ENCODE results near the gene SLC44A3. TPM values are rescaled to one million over a fixed set of nuclear protein-coding genes. Genes with fewer than 3 reads are reported as not detected.

The SLC44A3 gene
- total and polyA plus RNA-seq, 9 donors, result 1.1 to 31.3 (median 3.3) TPM

DNA sequence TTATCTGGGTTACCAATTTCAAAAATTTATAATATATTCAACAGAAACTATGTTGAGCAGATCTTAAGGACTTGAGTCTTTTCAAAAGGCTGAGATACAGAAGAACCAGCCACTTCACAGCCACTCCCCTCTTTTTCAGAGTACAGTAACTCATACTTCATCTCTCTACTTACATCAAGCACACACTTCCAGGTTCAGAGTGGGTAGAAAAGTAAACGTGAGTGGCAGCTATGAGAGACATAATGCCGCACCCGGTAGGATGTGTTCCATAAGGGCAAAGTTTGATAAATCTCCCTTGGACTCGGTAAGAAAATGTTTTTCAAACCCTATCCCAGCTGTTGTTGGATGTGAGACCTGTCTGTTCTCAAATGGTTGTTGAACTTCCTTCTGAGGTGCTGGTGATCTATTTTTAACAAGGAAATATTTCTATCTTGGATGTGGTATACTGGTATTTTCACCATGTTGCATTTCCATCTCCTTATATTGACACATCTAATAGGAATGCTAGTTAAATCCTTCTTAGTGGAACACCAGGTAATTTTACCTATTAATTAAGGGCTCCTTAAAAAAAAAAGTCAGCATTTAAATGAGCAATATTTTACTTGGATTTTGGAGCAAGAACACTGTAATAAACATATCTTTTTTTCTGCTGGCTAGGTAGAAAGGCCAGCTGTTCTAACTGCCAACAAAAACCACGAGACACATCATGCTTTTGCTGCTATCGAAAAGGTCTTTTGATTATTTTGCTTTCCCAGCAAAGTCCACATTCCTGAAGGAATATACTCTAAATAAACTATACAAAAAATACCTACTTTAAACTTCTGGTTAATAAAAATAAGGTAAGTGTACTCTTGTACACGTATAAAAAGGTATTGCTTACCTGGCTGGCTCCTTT is 78.6 kb downstream of the SLC44A3 start:
- intact Hi-C loops (cut with DNase I), result no loop called here
- H3K27ac ChIP-seq, result peak overlapping the region; percentile 6 to 56
- no peak overlapping the region for H3K4me3 ChIP-seq
- WGBS, 3 donors, result 19 to 35% (median 19%) methylated on average over 7 of the region's 7 CpGs
- no peak for DNase-seq
- H3K27me3 ChIP-seq, result no peaks in the 10 kb centered on the region
- H3K4me1 ChIP-seq (ENCODE audit: insufficient read depth), result peaks cover 10% of the 10 kb centered on the region
- TF ChIP-seq POLR2A (IDR thresholded peaks at IDR 0.05) (no peak), EP300 (IDR thresholded peaks at IDR 0.05) (no peak)
- TF ChIP-seq, protein P1, sequence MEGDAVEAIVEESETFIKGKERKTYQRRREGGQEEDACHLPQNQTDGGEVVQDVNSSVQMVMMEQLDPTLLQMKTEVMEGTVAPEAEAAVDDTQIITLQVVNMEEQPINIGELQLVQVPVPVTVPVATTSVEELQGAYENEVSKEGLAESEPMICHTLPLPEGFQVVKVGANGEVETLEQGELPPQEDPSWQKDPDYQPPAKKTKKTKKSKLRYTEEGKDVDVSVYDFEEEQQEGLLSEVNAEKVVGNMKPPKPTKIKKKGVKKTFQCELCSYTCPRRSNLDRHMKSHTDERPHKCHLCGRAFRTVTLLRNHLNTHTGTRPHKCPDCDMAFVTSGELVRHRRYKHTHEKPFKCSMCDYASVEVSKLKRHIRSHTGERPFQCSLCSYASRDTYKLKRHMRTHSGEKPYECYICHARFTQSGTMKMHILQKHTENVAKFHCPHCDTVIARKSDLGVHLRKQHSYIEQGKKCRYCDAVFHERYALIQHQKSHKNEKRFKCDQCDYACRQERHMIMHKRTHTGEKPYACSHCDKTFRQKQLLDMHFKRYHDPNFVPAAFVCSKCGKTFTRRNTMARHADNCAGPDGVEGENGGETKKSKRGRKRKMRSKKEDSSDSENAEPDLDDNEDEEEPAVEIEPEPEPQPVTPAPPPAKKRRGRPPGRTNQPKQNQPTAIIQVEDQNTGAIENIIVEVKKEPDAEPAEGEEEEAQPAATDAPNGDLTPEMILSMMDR (IDR thresholded peaks at IDR 0.05), result no peak
- no peaks in the 10 kb centered on the region for H3K36me3 ChIP-seq
- H3K9me3 ChIP-seq, result no peaks in the 10 kb centered on the region

DNA sequence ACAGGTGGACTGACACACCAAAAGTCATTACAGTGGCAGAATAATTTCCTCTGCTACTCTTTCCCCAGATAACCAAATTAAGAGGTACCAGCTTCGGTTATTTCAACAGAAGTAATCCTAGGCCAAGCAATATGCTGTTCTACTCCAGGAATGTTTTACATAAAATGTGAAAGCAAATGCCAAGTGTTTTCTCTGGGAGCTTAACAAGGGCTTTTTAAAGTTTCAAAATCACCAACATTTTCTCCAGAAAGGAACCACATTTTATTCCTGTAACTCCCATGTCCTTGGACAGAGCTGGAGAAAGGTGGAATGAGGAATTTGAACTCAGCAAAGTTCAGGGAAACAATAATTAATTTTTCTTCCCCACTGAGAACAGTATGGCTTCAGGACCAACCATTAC is 79.6 kb downstream of the SLC44A3 start:
- TF ChIP-seq POLR2A (IDR thresholded peaks at IDR 0.05), result no peak
- TF ChIP-seq, protein P1 (IDR thresholded peaks at IDR 0.05), result no peak
- no peak for TF ChIP-seq EP300 (IDR thresholded peaks at IDR 0.05)
- H3K9me3 ChIP-seq, result no peaks in the 10 kb centered on the region
- H3K27ac ChIP-seq, result peak overlapping the region in 1 of 2 donors; percentile 56
- intact Hi-C loops (cut with DNase I), result no loop called here
- H3K36me3 ChIP-seq, result no peaks in the 10 kb centered on the region
- H3K27me3 ChIP-seq, result no peaks in the 10 kb centered on the region
- H3K4me1 ChIP-seq (ENCODE audit: insufficient read depth), result peaks cover 11% of the 10 kb centered on the region
- no peak for DNase-seq
- no peak overlapping the region for H3K4me3 ChIP-seq
- WGBS, 3 donors, result 4 to 12% (median 9%) methylated on average over 1 of the region's 1 CpG

DNA sequence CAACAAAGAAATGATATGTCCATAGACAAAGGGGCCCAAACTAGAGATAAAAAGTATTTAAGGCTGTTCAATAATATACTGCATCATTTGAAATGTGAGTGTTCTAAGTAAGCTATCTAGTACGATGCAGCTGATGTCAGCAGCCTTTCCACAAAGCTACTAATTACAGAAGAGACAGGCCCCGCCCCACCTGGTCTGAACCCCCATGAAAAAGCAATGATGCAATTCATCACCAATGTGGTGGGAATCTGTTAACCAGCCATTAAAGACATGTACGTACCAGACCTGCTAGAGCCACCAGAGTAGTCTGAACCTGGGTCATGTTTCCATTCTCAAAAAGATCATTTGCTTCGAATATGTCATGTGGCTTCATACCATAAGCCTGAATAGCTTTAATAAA is 81.7 kb downstream of the SLC44A3 start:
- WGBS, 3 donors, result 76 to 82% (median 78%) methylated on average over 4 of the region's 4 CpGs
- H3K4me1 ChIP-seq (ENCODE audit: insufficient read depth), result peaks cover 16% of the 10 kb centered on the region
- no peak overlapping the region for H3K4me3 ChIP-seq
- TF ChIP-seq, protein P1 (IDR thresholded peaks at IDR 0.05), result no peak
- TF ChIP-seq EP300 (IDR thresholded peaks at IDR 0.05) (no peak), POLR2A (IDR thresholded peaks at IDR 0.05) (no peak)
- no peak overlapping the region for H3K27ac ChIP-seq
- DNase-seq, result no peak
- no peaks in the 10 kb centered on the region for H3K36me3 ChIP-seq
- intact Hi-C loops (cut with DNase I), result no loop called here
- no peaks in the 10 kb centered on the region for H3K9me3 ChIP-seq
- H3K27me3 ChIP-seq, result no peaks in the 10 kb centered on the region

DNA sequence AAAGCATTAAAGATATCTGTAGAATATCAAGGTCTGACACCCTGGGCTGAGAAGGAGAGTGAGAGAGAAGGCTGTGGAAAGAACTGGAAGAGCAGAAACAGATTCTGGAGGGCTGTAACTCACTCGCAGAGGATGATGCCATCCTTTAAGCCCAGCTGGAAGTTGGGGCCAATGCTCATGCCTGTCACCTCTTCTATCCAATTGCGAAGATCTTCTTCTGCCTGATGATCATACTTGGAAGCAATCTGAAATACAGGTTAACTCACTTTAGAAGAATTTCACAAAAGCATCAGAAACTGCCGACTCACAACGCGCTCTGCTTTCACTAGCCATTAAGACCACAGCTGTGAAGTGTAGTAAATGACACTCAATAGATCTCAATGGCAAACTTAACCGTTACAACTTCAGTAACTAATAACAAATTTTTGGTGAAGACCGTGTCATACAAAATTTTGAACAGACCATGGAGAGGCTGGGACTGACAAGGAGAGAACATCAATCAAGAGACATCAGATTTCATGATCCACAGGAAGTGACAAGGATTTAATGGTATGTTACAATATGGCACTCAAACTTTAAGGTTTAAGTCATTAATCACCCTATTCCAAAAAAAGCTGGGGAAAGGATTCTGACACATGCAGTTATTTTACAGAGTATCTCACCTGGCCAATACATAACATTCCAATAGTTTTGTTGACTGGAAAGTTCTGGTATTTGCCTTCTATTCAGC is 83.3 kb downstream of the SLC44A3 start:
- Histone ChIP-seq H3K9me3 (no peaks in the 10 kb centered on the region), H3K36me3 (no peaks in the 10 kb centered on the region), H3K4me1 (ENCODE audit: insufficient read depth) (peaks cover 18% of the 10 kb centered on the region), H3K27ac (peak overlapping the region in 1 of 2 donors; percentile 6), H3K4me3 (no peak overlapping the region), H3K27me3 (no peaks in the 10 kb centered on the region)
- TF ChIP-seq EP300 (IDR thresholded peaks at IDR 0.05) (no peak), POLR2A (IDR thresholded peaks at IDR 0.05) (no peak)
- TF ChIP-seq, protein P1 (IDR thresholded peaks at IDR 0.05), result no peak
- DNase-seq, result no peak
- intact Hi-C loops (cut with DNase I), result no loop called here
- WGBS, 3 donors, result 56 to 71% (median 69%) methylated on average over 7 of the region's 7 CpGs

All from ovary (tissue), 9 donors.